K562 (cell line): ENCODE measurements around the gene TIAL1. TPM values are rescaled to one million over a fixed set of nuclear protein-coding genes. Genes with fewer than 3 reads are reported as not detected.

Experiments
- GTF2B ChIP-seq: IDR thresholded peaks from 2 replicates; pipeline ENCODE4 v1.6.1; 2011; ENCODE audit not compliant: insufficient read length; ENCODE audit errors: extremely low read depth
- MLLT1 ChIP-seq, 2 experiments: fragments of 450-650 bp; IDR thresholded peaks; 2 replicates each; pipeline ENCODE4 v1.6.1; 2016
- NONO ChIP-seq, 2 experiments: fragments of 200-400 bp in 1 of 2; fragments of 450-650 bp in 1 of 2; formaldehyde crosslinking in 1 of 2; IDR thresholded peaks; 2 replicates each; pipeline ENCODE4 v1.6.1; 2017; ENCODE audit warnings: low read depth in 2 of 2, mild to moderate bottlenecking in 2 of 2, moderate library complexity in 2 of 2, low read length in 1 of 2
- PTRF ChIP-seq: fragments of 450-650 bp; IDR thresholded peaks from 2 replicates; pipeline ENCODE4 v1.6.1; 2016; ENCODE audit warnings: mild to moderate bottlenecking, missing genetic modification characterization, missing compliant biosample characterization
- TEAD4 ChIP-seq, 2 experiments: sonication (generic) in 1 of 2; formaldehyde crosslinking in 1 of 2; IDR thresholded peaks; 2 replicates each; pipeline versions ENCODE4 v1.6.1 to v1.8.0; 2012 to 2022; ENCODE audit warnings: borderline replicate concordance in 1 of 2, inconsistent platforms in 1 of 2, low read length in 1 of 2, mild to moderate bottlenecking in 1 of 2, missing genetic modification reagents in 1 of 2
- ZFP1 ChIP-seq: fragments of 450-650 bp; formaldehyde crosslinking; IDR thresholded peaks from 2 replicates; pipeline ENCODE4 v1.4.0; 2020; ENCODE audit warnings: mild to moderate bottlenecking, mixed read lengths
- ZNF436 ChIP-seq: fragments of 250-450, 450-650 bp; sonication (Bioruptor Pico); formaldehyde crosslinking; IDR thresholded peaks from 2 replicates; pipeline ENCODE4 v1.7.0; 2020; ENCODE audit warnings: mild to moderate bottlenecking
- ZNF592 ChIP-seq: fragments of 450-650 bp; IDR thresholded peaks from 2 replicates; pipeline ENCODE4 v1.6.1; 2017; ENCODE audit warnings: antibody characterized with exemption, mild to moderate bottlenecking
- polyA plus RNA-seq, 8 experiments: library from polyadenylated mRNA; depleted of rRNA in 4 of 8; stranded (reverse) in 5 of 8; unstranded in 3 of 8; fragments of >200 nt; fragmentation: Nextera tagmentation in 2 of 8; fragmentation: Illumina TruSeq in 1 of 8; extraction: Ambion mirVana in 2 of 8; extraction: Trizol in 1 of 8; gene quantifications; 2 replicates each; pipeline versions ENCODE4 v1.2.1 to v1.2.3, GENCODE V29; 2011 to 2014; ENCODE audit warnings: inconsistent platforms in 1 of 8, missing spikeins in 1 of 8
- total RNA-seq, 7 experiments: library from RNA; depleted of rRNA in 6 of 7; stranded (reverse); fragments of >200 nt in 6 of 7; fragmentation: Illumina TruSeq in 2 of 7; extraction: Trizol in 2 of 7; gene quantifications; 2 replicates each; pipeline versions ENCODE4 v1.2.1 to v1.2.3, GENCODE V29; 2011 to 2021; ENCODE audit warnings: low replicate concordance in 1 of 7

Gene TIAL1
- total and polyA plus RNA-seq, 9 of the 15 experiments (the other 6 are each of a cell fraction or from before 2014, with no cell fraction given), result 22.5 to 126 (median 58.2) TPM

- TF ChIP-seq MLLT1 (IDR thresholded peaks at IDR 0.05) (peak in 1 of 2 experiments; percentile 95; a peak in 2 of 4 replicates), ZNF436 (CRISPR knock-in tag) (no peak), GTF2B (no peak), TEAD4 (IDR thresholded peaks at IDR 0.05; ENCODE audit: low read length) (0 out of 2 replicates have a peak, but pooled peaks have one; percentile 0), TEAD4 (CRISPR knock-in tag; IDR thresholded peaks at IDR 0.05; ENCODE audit: borderline replicate concordance) (no peak), NONO (IDR thresholded peaks at IDR 0.05; ENCODE audit: low read depth in 2 of 2, low read length in 1 of 2) (no peak), PTRF (no peak), ZNF592 (0 out of 2 replicates have a peak, but pooled peaks have one; percentile 14), ZFP1 (CRISPR knock-in tag) (no peak)
Measured at GRCh38 chr10:119597405-119598186, 832 bp upstream of the TIAL1 start (continued).
